ENCODE results near the gene NCBP3.
"Not testable (repeated sequence)": the region's sequence is repeated elsewhere in the genome, so short reads cannot be mapped to it uniquely, and the experiment has no call there.

Gene NCBP3

DNA sequence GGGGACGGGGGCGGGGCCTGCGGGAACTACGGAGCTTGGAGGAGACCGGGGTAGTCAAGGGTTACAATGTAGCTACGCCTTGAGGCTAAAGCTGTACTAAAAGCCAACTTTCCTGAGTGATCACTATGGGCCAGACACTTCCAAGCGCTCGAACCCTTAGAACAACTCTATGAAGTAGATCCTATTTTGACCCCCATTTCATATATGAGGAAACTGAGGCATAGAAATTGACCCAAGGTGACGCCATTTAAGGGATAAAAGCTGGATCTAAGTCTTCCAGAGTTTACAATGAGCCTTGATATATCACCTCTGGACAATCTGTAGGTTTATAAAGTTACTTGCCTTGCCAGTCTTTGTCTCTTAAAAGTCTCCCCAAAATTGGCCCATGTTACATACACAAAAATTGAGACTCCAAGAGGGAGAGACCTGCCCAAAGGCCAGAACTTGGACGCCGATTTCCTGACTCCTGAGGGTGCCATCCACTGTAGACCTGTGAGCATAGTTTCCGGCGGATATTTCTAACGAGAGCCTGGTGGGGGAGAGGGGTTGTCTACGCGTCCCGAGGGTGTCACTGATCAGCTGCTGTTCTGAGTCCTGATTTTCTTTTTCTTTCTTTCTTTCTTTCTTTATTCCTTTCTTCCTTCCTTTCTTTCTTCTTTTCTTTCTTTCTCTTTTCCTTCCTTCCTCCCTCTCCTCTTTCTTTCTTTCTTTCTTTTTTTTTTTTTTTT lies 555 bp upstream of the NCBP3 start:
- no peaks in the 10 kb centered on the region for H3K36me3 ChIP-seq (ENCODE audit: control insufficient read depth, insufficient read depth, low read length)
- H3K4me1 ChIP-seq, result no peaks in the 10 kb centered on the region
- H3K27ac ChIP-seq, result no peak overlapping the region
- TF ChIP-seq, protein P1, sequence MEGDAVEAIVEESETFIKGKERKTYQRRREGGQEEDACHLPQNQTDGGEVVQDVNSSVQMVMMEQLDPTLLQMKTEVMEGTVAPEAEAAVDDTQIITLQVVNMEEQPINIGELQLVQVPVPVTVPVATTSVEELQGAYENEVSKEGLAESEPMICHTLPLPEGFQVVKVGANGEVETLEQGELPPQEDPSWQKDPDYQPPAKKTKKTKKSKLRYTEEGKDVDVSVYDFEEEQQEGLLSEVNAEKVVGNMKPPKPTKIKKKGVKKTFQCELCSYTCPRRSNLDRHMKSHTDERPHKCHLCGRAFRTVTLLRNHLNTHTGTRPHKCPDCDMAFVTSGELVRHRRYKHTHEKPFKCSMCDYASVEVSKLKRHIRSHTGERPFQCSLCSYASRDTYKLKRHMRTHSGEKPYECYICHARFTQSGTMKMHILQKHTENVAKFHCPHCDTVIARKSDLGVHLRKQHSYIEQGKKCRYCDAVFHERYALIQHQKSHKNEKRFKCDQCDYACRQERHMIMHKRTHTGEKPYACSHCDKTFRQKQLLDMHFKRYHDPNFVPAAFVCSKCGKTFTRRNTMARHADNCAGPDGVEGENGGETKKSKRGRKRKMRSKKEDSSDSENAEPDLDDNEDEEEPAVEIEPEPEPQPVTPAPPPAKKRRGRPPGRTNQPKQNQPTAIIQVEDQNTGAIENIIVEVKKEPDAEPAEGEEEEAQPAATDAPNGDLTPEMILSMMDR (IDR thresholded peaks at IDR 0.05), result no peak
- H3K9me3 ChIP-seq (ENCODE audit: control insufficient read depth, low read length), result no peaks in the 10 kb centered on the region
- H3K79me2 ChIP-seq, result peaks cover 10% of the 10 kb centered on the region
- H3K4me2 ChIP-seq (ENCODE audit: low read length), result no peak overlapping the region
- peak overlapping the region; percentile 97 for H2AFZ ChIP-seq
- no peak overlapping the region for H3K9ac ChIP-seq
- H3K4me3 ChIP-seq (ENCODE audit: low read depth, low read length), result peak overlapping the region; percentile 97
- H3K27me3 ChIP-seq (ENCODE audit: control insufficient read depth, insufficient read depth, low read length), result no peaks in the 10 kb centered on the region

DNA sequence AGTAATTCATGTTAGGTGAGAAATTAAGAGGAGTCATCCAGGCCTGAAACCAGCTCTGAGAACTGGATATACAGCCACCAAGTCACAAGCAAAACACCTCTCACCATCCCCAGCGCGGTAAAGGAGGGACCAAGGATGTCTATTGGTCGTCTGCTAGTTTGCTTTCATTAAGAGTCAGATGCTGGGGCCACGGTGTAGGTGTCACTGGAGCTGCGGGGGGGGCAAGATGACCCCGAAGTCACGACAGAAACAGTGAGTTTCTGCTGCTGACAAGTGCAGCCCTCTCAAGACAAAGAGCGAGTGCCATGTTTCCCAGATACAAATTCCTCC lies 790 bp downstream of the NCBP3 start:
- TF ChIP-seq, protein P1 (IDR thresholded peaks at IDR 0.05), result no peak
- peak overlapping the region; percentile 50 for H3K4me2 ChIP-seq (ENCODE audit: low read length)
- H3K36me3 ChIP-seq (ENCODE audit: control insufficient read depth, insufficient read depth, low read length), result no peaks in the 10 kb centered on the region
- H2AFZ ChIP-seq, result peak overlapping the region; percentile 97
- H3K27ac ChIP-seq, result no peak overlapping the region
- no peaks in the 10 kb centered on the region for H3K4me1 ChIP-seq
- H3K27me3 ChIP-seq (ENCODE audit: control insufficient read depth, insufficient read depth, low read length), result no peaks in the 10 kb centered on the region
- no peak overlapping the region for H3K9ac ChIP-seq
- no peaks in the 10 kb centered on the region for H3K9me3 ChIP-seq (ENCODE audit: control insufficient read depth, low read length)
- H3K79me2 ChIP-seq, result peaks cover 10% of the 10 kb centered on the region
- H3K4me3 ChIP-seq (ENCODE audit: low read depth, low read length), result peak overlapping the region; percentile 97

- H3K9ac ChIP-seq; H3K4me3 ChIP-seq (ENCODE audit: low read depth, low read length); H3K27ac ChIP-seq; H3K4me2 ChIP-seq (ENCODE audit: low read length); H3K9me3 ChIP-seq (ENCODE audit: control insufficient read depth, low read length); H3K36me3 ChIP-seq (ENCODE audit: control insufficient read depth, insufficient read depth, low read length); H2AFZ ChIP-seq; H3K27me3 ChIP-seq (ENCODE audit: control insufficient read depth, insufficient read depth, low read length); H3K4me1 ChIP-seq: not testable (repeated sequence)
- H3K79me2 ChIP-seq, result peaks cover 12% of the 10 kb centered on the region
Measured at GRCh38 chr17:3844556-3844955, 1.5 kb downstream of the NCBP3 start.

- Histone ChIP-seq H3K36me3 (ENCODE audit: control insufficient read depth, insufficient read depth, low read length) (no peaks in the 10 kb centered on the region), H3K4me3 (ENCODE audit: low read depth, low read length) (no peak overlapping the region)
- TF ChIP-seq, protein P1 (IDR thresholded peaks at IDR 0.05), result peak; percentile 54
Measured at GRCh38 chr17:3843935-3844516, 2.0 kb downstream of the NCBP3 start.

GRCh38 chr17:3838206-3838605 lies 7.8 kb downstream of the NCBP3 start:
- Histone ChIP-seq H2AFZ (no peak overlapping the region), H3K27me3 (ENCODE audit: control insufficient read depth, insufficient read depth, low read length) (no peaks in the 10 kb centered on the region), H3K4me3 (ENCODE audit: low read depth, low read length) (no peak overlapping the region), H3K9me3 (ENCODE audit: control insufficient read depth, low read length) (no peaks in the 10 kb centered on the region), H3K36me3 (ENCODE audit: control insufficient read depth, insufficient read depth, low read length) (no peaks in the 10 kb centered on the region), H3K9ac (no peak overlapping the region), H3K79me2 (peaks cover 6% of the 10 kb centered on the region), H3K27ac (no peak overlapping the region), H3K4me1 (no peaks in the 10 kb centered on the region), H3K4me2 (ENCODE audit: low read length) (no peak overlapping the region)
- TF ChIP-seq, protein P1 (IDR thresholded peaks at IDR 0.05), result no peak

More at GRCh38 chr17:3843935-3844516, 2.0 kb downstream of the NCBP3 start:
- H2AFZ ChIP-seq, result no peak overlapping the region
- no peak overlapping the region for H3K9ac ChIP-seq
- no peaks in the 10 kb centered on the region for H3K4me1 ChIP-seq
- no peaks in the 10 kb centered on the region for H3K27me3 ChIP-seq (ENCODE audit: control insufficient read depth, insufficient read depth, low read length)
- H3K9me3 ChIP-seq (ENCODE audit: control insufficient read depth, low read length), result no peaks in the 10 kb centered on the region
- no peak overlapping the region for H3K27ac ChIP-seq
- H3K4me2 ChIP-seq (ENCODE audit: low read length), result no peak overlapping the region
- peaks cover 12% of the 10 kb centered on the region for H3K79me2 ChIP-seq
